Choroid plexus epithelial cell (primary cell): ENCODE data around the gene CIB4.
"Not testable (repeated sequence)": the region's sequence is repeated elsewhere in the genome, so short reads cannot be mapped to it uniquely, and the experiment has no call there.

Experiments used
- DNase-seq: peaks from one replicate; pipeline ENCODE4 v3.0.0-alpha.2; 2010; ENCODE audit warnings: low read depth
- H3K4me3 ChIP-seq: 2 replicates; pipeline ENCODE4 v1.5.1; 2011; ENCODE audit warnings: low read depth, mild to moderate bottlenecking, control low read depth, low read length, moderate library complexity
- CTCF ChIP-seq: conservative IDR thresholded peaks from 2 replicates; pipeline ENCODE4 v1.5.1; 2011; ENCODE audit warnings: low read depth, mild to moderate bottlenecking, control low read depth, inconsistent platforms, low read length, moderate library complexity

Gene CIB4

GRCh38 chr2:26570083-26570430 is 71.1 kb downstream of the CIB4 start:
- H3K4me3 ChIP-seq: no peak overlapping the region
- no peak for TF ChIP-seq CTCF
- DNase-seq: no peak

- DNase-seq: no peak
- no peak overlapping the region for H3K4me3 ChIP-seq
- no peak for TF ChIP-seq CTCF
Observed at GRCh38 chr2:26569216-26570082, 71.7 kb downstream of the CIB4 start.

- no peak overlapping the region for H3K4me3 ChIP-seq
- no peak for DNase-seq
- TF ChIP-seq CTCF: no peak
Observed at GRCh38 chr2:26568076-26568890, 72.9 kb downstream of the CIB4 start.

GRCh38 chr2:26567534-26567933 is 73.6 kb downstream of the CIB4 start:
- TF ChIP-seq CTCF: no peak
- H3K4me3 ChIP-seq: no peak overlapping the region
- no peak for DNase-seq

- DNase-seq, H3K4me3 ChIP-seq: not testable (repeated sequence)
Observed at GRCh38 chr2:26566731-26567130, 74.4 kb downstream of the CIB4 start.

- no peak overlapping the region for H3K4me3 ChIP-seq
- no peak for TF ChIP-seq CTCF
- DNase-seq: no peak
Observed at GRCh38 chr2:26566081-26566375, 75.1 kb downstream of the CIB4 start.

GRCh38 chr2:26564121-26564644 is 77.0 kb downstream of the CIB4 start:
- H3K4me3 ChIP-seq: no peak overlapping the region
- TF ChIP-seq CTCF: no peak
- no peak for DNase-seq
